Neuronal stem cell (in vitro differentiated cells): ENCODE data around the gene DLG2.

Experiments used
- DNase-seq: peaks from one replicate; pipeline ENCODE4 v3.0.0-alpha.2; 2013; ENCODE audit warnings: low spot score
- H2AFZ ChIP-seq: one replicate; pipeline ENCODE4 v1.6.1; 2013; ENCODE audit warnings: mild to moderate bottlenecking, low read length, inconsistent platforms
- H2AK5ac ChIP-seq: 2 replicates; pipeline ENCODE4 v1.6.1; 2013; ENCODE audit warnings: low read depth, mild to moderate bottlenecking, inconsistent platforms, low read length, moderate library complexity, mixed read lengths
- H2BK120ac ChIP-seq: 2 replicates; pipeline ENCODE4 v1.6.1; 2013; ENCODE audit warnings: low read depth, mild to moderate bottlenecking, inconsistent platforms, low read length, moderate library complexity, mixed read lengths
- H2BK12ac ChIP-seq: one replicate; pipeline ENCODE4 v1.6.1; 2013; ENCODE audit warnings: low read length, inconsistent platforms
- H2BK15ac ChIP-seq: 2 replicates; pipeline ENCODE4 v1.6.1; 2013; ENCODE audit warnings: mild to moderate bottlenecking, low read length, inconsistent platforms, mixed read lengths
- H2BK5ac ChIP-seq: one replicate; pipeline ENCODE4 v1.6.1; 2013; ENCODE audit warnings: inconsistent platforms, mild to moderate bottlenecking, low read length, moderate library complexity
- H3K14ac ChIP-seq: one replicate; pipeline ENCODE4 v1.6.1; 2013; ENCODE audit warnings: low read length, inconsistent platforms
- H3K18ac ChIP-seq: 2 replicates; pipeline ENCODE4 v1.6.1; 2013; ENCODE audit warnings: low read length, inconsistent platforms
- H3K23ac ChIP-seq: 2 replicates; pipeline ENCODE4 v1.6.1; 2013; ENCODE audit warnings: low read depth, mild to moderate bottlenecking, mixed read lengths, low read length, inconsistent platforms; ENCODE audit not compliant: poor library complexity
- H3K27ac ChIP-seq: replicated peaks from 3 replicates; pipeline ENCODE4 v1.5.1; 2013; ENCODE audit warnings: low read length, inconsistent platforms
- H3K27me3 ChIP-seq, 3 experiments: 2 replicates each; pipeline ENCODE4 v1.6.1; 2013; ENCODE audit warnings: low read length in 3 of 3, mild to moderate bottlenecking in 2 of 3, inconsistent platforms in 1 of 3, low read depth in 1 of 3, mixed read lengths in 1 of 3, moderate library complexity in 1 of 3; ENCODE audit not compliant: control insufficient read depth in 3 of 3, insufficient read depth in 3 of 3
- H3K36me3 ChIP-seq, 2 donors: replicated peaks in 1 of 2; 2 replicates each; pipeline ENCODE4 v1.6.1; 2013; ENCODE audit warnings: low read length in 2 of 2; ENCODE audit not compliant: control insufficient read depth in 2 of 2, insufficient read depth in 2 of 2
- H3K4ac ChIP-seq: 2 replicates; pipeline ENCODE4 v1.6.1; 2013; ENCODE audit warnings: inconsistent platforms, mild to moderate bottlenecking, low read length, moderate library complexity
- H3K4me1 ChIP-seq, 2 donors: 1 replicate in 1 of 2; 2 replicates in 1 of 2; pipeline ENCODE4 v1.6.1; 2013; ENCODE audit warnings: low read length in 2 of 2, low read depth in 1 of 2; ENCODE audit not compliant: control insufficient read depth in 2 of 2, insufficient read depth in 1 of 2
- H3K4me2 ChIP-seq: one replicate; pipeline ENCODE4 v1.6.1; 2013; ENCODE audit warnings: mild to moderate bottlenecking, low read length, inconsistent platforms; ENCODE audit not compliant: insufficient read depth, poor library complexity, severe bottlenecking
- H3K4me3 ChIP-seq, 2 donors: 2 replicates each; pipeline ENCODE4 v1.5.1; 2013; ENCODE audit warnings: low read length in 2 of 2, mild to moderate bottlenecking in 2 of 2, inconsistent platforms in 1 of 2, moderate library complexity in 1 of 2
- H3K79me1 ChIP-seq: one replicate; pipeline ENCODE4 v1.6.1; 2013; ENCODE audit warnings: low read depth, mild to moderate bottlenecking, inconsistent platforms, low read length, moderate library complexity
- H3K9ac ChIP-seq: one replicate; pipeline ENCODE4 v1.6.1; 2013; ENCODE audit warnings: mild to moderate bottlenecking, low read depth, low read length, inconsistent platforms; ENCODE audit not compliant: poor library complexity
- H3K9me3 ChIP-seq, 2 donors: replicated peaks in 1 of 2; 2 replicates each; pipeline versions ENCODE3 to v1.6.1; 2013; ENCODE audit warnings: low read length in 2 of 2, mild to moderate bottlenecking in 2 of 2, inconsistent platforms in 1 of 2, low read depth in 1 of 2, mixed read lengths in 1 of 2, moderate library complexity in 1 of 2; ENCODE audit not compliant: control insufficient read depth in 2 of 2, insufficient read depth in 1 of 2
- H4K8ac ChIP-seq: one replicate; pipeline ENCODE4 v1.6.1; 2013; ENCODE audit warnings: low read depth, mild to moderate bottlenecking, inconsistent platforms, low read length, moderate library complexity
- H4K91ac ChIP-seq: one replicate; pipeline ENCODE4 v1.6.1; 2013; ENCODE audit warnings: low read length, low read depth, mild to moderate bottlenecking, inconsistent platforms; ENCODE audit not compliant: poor library complexity
- WGBS, 2 donors: extraction: QIAGEN DNeasy Blood & Tissue Kit; methylation state at CpG; one replicate each; pipeline ENCODE4 v1.1.7; 2013; ENCODE audit warnings: missing lambda C conversion rate in 2 of 2, mixed read lengths in 1 of 2; ENCODE audit not compliant: insufficient read length in 2 of 2, insufficient replicate concordance in 1 of 2; ENCODE audit errors: extremely low coverage in 2 of 2; 5-methylcytosine and 5-hydroxymethylcytosine counted together

Gene DLG2

DNA sequence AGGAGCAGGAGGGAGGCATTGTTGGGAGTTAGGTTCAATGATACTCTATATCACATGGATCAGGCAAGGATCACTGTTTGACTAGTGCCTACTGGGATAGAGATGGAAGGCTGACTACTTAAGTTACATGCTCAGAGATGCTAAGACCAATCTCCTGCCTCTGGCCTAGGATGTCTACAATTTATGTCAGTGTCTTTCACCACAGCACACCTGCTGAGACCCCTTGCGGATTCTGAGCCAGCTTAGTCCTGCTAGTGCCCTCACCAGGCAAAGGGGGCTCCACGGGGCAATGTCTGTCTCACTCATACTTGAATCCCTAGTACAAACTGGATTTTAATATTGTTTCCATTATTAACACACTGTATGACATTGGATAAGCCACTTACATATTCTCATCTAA is 732.5 kb downstream of the DLG2 start:
- H4K91ac ChIP-seq: no peak overlapping the region
- peaks cover 6% of the 10 kb centered on the region in 2 donors for H3K4me1 ChIP-seq
- H3K79me1 ChIP-seq: no peaks in the 10 kb centered on the region
- H2BK12ac ChIP-seq: no peak overlapping the region
- no peak overlapping the region for H3K4me3 ChIP-seq
- H3K23ac ChIP-seq: no peak overlapping the region
- H3K36me3 ChIP-seq: no peaks in the 10 kb centered on the region
- H3K4me2 ChIP-seq: no peak overlapping the region
- H2BK120ac ChIP-seq: no peak overlapping the region
- H3K27ac ChIP-seq: no peak overlapping the region
- H3K18ac ChIP-seq: no peak overlapping the region
- no peak overlapping the region for H2BK5ac ChIP-seq
- H3K4ac ChIP-seq: no peak overlapping the region
- no peak overlapping the region for H3K9ac ChIP-seq
- no peak for DNase-seq
- no peak overlapping the region for H2BK15ac ChIP-seq
- no peak overlapping the region for H3K14ac ChIP-seq
- no peak overlapping the region for H2AFZ ChIP-seq
- no peaks in the 10 kb centered on the region for H3K27me3 ChIP-seq
- WGBS, 2 donors: no CpG with 5 or more reads among the region's 2 CpGs
- H4K8ac ChIP-seq: no peak overlapping the region
- H2AK5ac ChIP-seq: no peak overlapping the region
- H3K9me3 ChIP-seq: no peaks in the 10 kb centered on the region

DNA sequence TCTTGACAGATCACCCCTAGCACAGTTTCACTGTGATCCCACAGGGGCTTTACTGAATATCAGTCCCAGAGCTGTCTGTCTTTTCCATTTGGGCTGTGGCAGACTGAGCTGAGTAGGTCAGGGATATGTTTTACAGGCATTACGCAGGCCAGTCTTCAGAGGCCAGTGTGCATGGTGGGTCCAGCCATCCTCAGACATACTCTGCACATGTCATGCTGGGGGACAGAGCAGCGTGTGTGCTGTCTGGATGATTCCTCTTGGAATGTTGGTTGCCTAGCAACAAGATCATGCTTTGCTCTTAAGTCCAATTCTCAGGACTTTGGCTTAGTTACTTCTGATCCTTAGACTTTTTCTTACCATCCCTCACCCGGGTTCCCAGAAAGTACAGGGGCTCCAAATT is 736.5 kb downstream of the DLG2 start:
- Histone ChIP-seq H3K23ac (no peak overlapping the region), H2BK5ac (no peak overlapping the region), H3K27ac (no peak overlapping the region), H2AK5ac (no peak overlapping the region), H3K4ac (no peak overlapping the region), H3K9me3 (no peaks in the 10 kb centered on the region), H2BK15ac (no peak overlapping the region), H3K4me3 (no peak overlapping the region), H2BK12ac (no peak overlapping the region), H2AFZ (peak overlapping the region; percentile 25), H3K18ac (no peak overlapping the region), H3K4me1 (peaks cover 6% of the 10 kb centered on the region in 2 donors), H3K79me1 (no peaks in the 10 kb centered on the region), H2BK120ac (no peak overlapping the region), H3K9ac (no peak overlapping the region), H3K14ac (no peak overlapping the region), H4K8ac (no peak overlapping the region), H3K4me2 (no peak overlapping the region), H3K27me3 (no peaks in the 10 kb centered on the region), H3K36me3 (no peaks in the 10 kb centered on the region), H4K91ac (no peak overlapping the region)
- DNase-seq: peak; percentile 64
- no CpG with 5 or more reads among the region's 3 CpGs for WGBS, 2 donors

DNA sequence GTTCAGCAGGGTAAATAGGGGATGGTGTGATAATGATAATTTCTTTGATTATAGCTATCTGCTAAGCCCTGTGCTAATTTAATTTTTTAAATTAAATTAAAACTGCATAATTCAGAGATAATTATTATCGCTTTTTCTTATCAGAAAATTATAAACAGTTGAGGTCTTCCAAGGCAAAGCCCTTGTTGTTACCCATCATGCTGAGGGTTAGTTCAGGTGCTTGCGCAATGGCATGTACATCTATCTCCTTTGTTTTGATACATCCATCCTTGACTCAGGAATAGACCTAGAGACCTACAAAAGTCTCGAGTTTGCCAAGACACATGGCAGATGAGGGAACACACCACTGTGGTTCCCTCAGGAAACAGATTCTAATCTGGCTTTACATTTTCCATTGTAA is 737.6 kb downstream of the DLG2 start:
- no CpG with 5 or more reads among the region's 3 CpGs for WGBS, 2 donors
- H3K27ac ChIP-seq: no peak overlapping the region
- H3K4me1 ChIP-seq: peaks cover 6% of the 10 kb centered on the region in 2 donors
- no peaks in the 10 kb centered on the region for H3K9me3 ChIP-seq
- H3K9ac ChIP-seq: no peak overlapping the region
- H3K18ac ChIP-seq: no peak overlapping the region
- H2BK15ac ChIP-seq: no peak overlapping the region
- H2BK120ac ChIP-seq: no peak overlapping the region
- no peaks in the 10 kb centered on the region for H3K79me1 ChIP-seq
- H4K8ac ChIP-seq: no peak overlapping the region
- no peak overlapping the region for H4K91ac ChIP-seq
- H3K4ac ChIP-seq: no peak overlapping the region
- H3K14ac ChIP-seq: no peak overlapping the region
- no peaks in the 10 kb centered on the region for H3K27me3 ChIP-seq
- H3K23ac ChIP-seq: no peak overlapping the region
- no peak overlapping the region for H2BK12ac ChIP-seq
- DNase-seq: no peak
- H2AFZ ChIP-seq: no peak overlapping the region
- H3K4me3 ChIP-seq: no peak overlapping the region
- no peak overlapping the region for H2BK5ac ChIP-seq
- H3K4me2 ChIP-seq: no peak overlapping the region
- H3K36me3 ChIP-seq: no peaks in the 10 kb centered on the region
- no peak overlapping the region for H2AK5ac ChIP-seq

DNA sequence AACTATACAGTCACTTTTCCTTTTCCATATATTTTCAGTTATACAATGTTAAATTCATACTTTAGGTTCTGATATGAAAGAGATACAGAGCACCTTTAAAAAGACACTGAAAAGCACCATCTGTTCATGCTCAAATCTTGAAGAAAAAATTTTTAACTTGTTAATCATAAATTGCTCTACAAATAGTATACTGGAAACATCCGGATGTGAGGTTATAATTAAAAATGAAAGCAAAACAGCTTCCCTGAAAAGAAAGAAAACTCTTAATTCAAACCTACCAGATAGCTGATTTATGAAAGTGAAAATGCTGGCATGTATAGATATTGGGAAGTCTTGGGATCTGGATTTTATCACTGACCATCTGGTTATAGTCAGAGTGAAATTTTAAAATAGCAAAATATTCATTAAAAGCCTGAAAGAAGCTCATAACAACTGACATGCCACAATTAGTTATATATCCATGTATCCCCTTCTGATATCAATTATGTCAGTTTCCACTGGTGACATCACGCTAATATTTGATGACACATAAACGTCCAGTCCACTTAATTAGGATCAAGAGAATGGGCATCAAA is 740.0 kb downstream of the DLG2 start:
- no peak overlapping the region for H3K27ac ChIP-seq
- no peak overlapping the region for H3K9ac ChIP-seq
- no peak overlapping the region for H2AK5ac ChIP-seq
- no peak overlapping the region for H3K14ac ChIP-seq
- H3K27me3 ChIP-seq: no peaks in the 10 kb centered on the region
- H3K4me2 ChIP-seq: no peak overlapping the region
- H3K4ac ChIP-seq: no peak overlapping the region
- no peak overlapping the region for H2BK12ac ChIP-seq
- peaks cover 6% of the 10 kb centered on the region in 2 donors for H3K4me1 ChIP-seq
- H4K91ac ChIP-seq: no peak overlapping the region
- H2AFZ ChIP-seq: no peak overlapping the region
- H3K36me3 ChIP-seq: no peaks in the 10 kb centered on the region
- no peaks in the 10 kb centered on the region for H3K9me3 ChIP-seq
- no peaks in the 10 kb centered on the region for H3K79me1 ChIP-seq
- no peak overlapping the region for H3K4me3 ChIP-seq
- WGBS, 2 donors: no CpG with 5 or more reads among the region's 3 CpGs
- H2BK5ac ChIP-seq: no peak overlapping the region
- H2BK15ac ChIP-seq: no peak overlapping the region
- no peak for DNase-seq
- H4K8ac ChIP-seq: no peak overlapping the region
- no peak overlapping the region for H3K23ac ChIP-seq
- no peak overlapping the region for H3K18ac ChIP-seq
- H2BK120ac ChIP-seq: no peak overlapping the region
